Panc1 (cell line): ENCODE measurements around the gene RNF215. TPM values are rescaled to one million over a fixed set of nuclear protein-coding genes. Genes with fewer than 3 reads are reported as not detected.

Source experiments
- total RNA-seq: library from RNA; stranded (reverse); gene quantifications from one replicate; pipeline ENCODE4 v1.2.1, GENCODE V29; 2021; ENCODE audit not compliant: unreplicated experiment

RNF215 gene
- total RNA-seq, 1 experiment from 2014 or later: 35.8 TPM

Other genes starting within 250 kb of the RNF215 start
- 34.4 TPM for gene LIF, start 140.7 kb downstream of the RNF215 start, total RNA-seq
- gene OSM, start 120.6 kb downstream of the RNF215 start, total RNA-seq: not detected
- gene CASTOR1, start 97.9 kb downstream of the RNF215 start, total RNA-seq: 6.7 TPM
- 14.9 TPM for gene TBC1D10A, start 60.5 kb downstream of the RNF215 start, total RNA-seq
- gene SF3A1, start 30.5 kb downstream of the RNF215 start, total RNA-seq: 176 TPM
- 2.1 TPM for gene CCDC157, start 30.4 kb downstream of the RNF215 start, total RNA-seq
- 10.7 TPM for gene SEC14L2, start 9.6 kb upstream of the RNF215 start, total RNA-seq
- gene MTFP1, start 38.4 kb upstream of the RNF215 start, total RNA-seq: 21.5 TPM
- not detected for gene SEC14L3, start 84.6 kb upstream of the RNF215 start, total RNA-seq
- gene SEC14L4, start 118.3 kb upstream of the RNF215 start, total RNA-seq: 2.4 TPM
- not detected for gene SEC14L6, start 159.3 kb upstream of the RNF215 start, total RNA-seq
- gene GAL3ST1, start 187.3 kb upstream of the RNF215 start, total RNA-seq: 1.1 TPM
- gene PES1, start 204.5 kb upstream of the RNF215 start, total RNA-seq: 111 TPM
- gene TCN2, start 219.8 kb upstream of the RNF215 start, total RNA-seq: 2.4 TPM
- gene SLC35E4, start 248.4 kb upstream of the RNF215 start, total RNA-seq: 5.5 TPM